Measurements from ENCODE around the gene AMER1.

GRCh38 chrX:64205441-64205734 is at the start of gene AMER1:
- TF ChIP-seq CTCF (IDR thresholded peaks at IDR 0.05) = no peak
- no peak for TF ChIP-seq POLR2A (IDR thresholded peaks at IDR 0.05)
